Activated CD4-positive, alpha-beta memory T cell treated with anti-CD3 and anti-CD28 coated beads, Interleukin-2, amount 10 ng/mL, durations not matched to agents 7 days and 5 days (primary cell): Measurements from ENCODE around the gene DNAI2. TPM values are rescaled to one million over a fixed set of nuclear protein-coding genes. Genes with fewer than 3 reads are reported as not detected.

ENCODE experiments used
- CTCF ChIA-PET: fragments of 350-600 bp; sonication (Branson Sonifier 250); formaldehyde crosslinking; loops from one replicate; lab custom pipeline; 2021; ENCODE audit warnings: antibody characterized with exemption, inconsistent platforms; lab: Charles Lee
- POLR2A ChIA-PET: fragments of 350-600 bp; sonication (Branson Sonifier 250); formaldehyde crosslinking; loops from one replicate; lab custom pipeline; 2021; ENCODE audit warnings: antibody characterized with exemption; lab: Charles Lee
- DNase-seq: peaks from one replicate; pipeline ENCODE4 v3.0.0-alpha.2; 2020
- H3K27ac Mint-ChIP-seq: one replicate; pipeline ENCODE4 v1.8.0; 2021; ENCODE audit warnings: mild to moderate bottlenecking, mixed read lengths
- H3K27me3 Mint-ChIP-seq: one replicate; pipeline ENCODE4 v1.8.0; 2021; ENCODE audit warnings: mixed read lengths
- H3K36me3 Mint-ChIP-seq: one replicate; pipeline ENCODE4 v1.8.0; 2021; ENCODE audit warnings: low read depth, mixed read lengths
- H3K4me1 Mint-ChIP-seq: one replicate; pipeline ENCODE4 v1.8.0; 2021; ENCODE audit warnings: mixed read lengths
- H3K4me3 Mint-ChIP-seq: one replicate; pipeline ENCODE4 v1.8.0; 2021; ENCODE audit warnings: mild to moderate bottlenecking, mixed read lengths
- H3K9me3 Mint-ChIP-seq: one replicate; pipeline ENCODE4 v1.8.0; 2021; ENCODE audit warnings: mixed read lengths
- total RNA-seq, 2 experiments: library from RNA; stranded (reverse); gene quantifications; one replicate each; pipeline ENCODE4 v1.2.3, GENCODE V29; 2021

DNAI2 gene
- 1 to 10 TPM; 2.5 to 3.1 TPM for total RNA-seq

GRCh38 chr17:74274060-74274708, at the start of gene DNAI2:
Gene DNAI2, plus strand, starts transcription at chr17:74274234. Its CDS starts 7,584 bp downstream, at chr17:74281818.
- Mint-ChIP-seq H3K27ac (peak within 1 kb of the TSS; percentile 70), H3K4me1 (peaks cover 50% of the 10 kb centered on the region), H3K27me3 (no peaks in the 10 kb centered on the region), H3K4me3 (peak within 1 kb of the TSS; percentile 69), H3K9me3 (no peaks in the 10 kb centered on the region), H3K36me3 (no peaks in the 10 kb centered on the region)
- POLR2A ChIA-PET, result interaction anchor here (1.2 to 1.9 kb wide), 2 partner anchors 9 to 25 kb away, joined by 3 to 11 read pairs; no protein-coding TSS in a partner anchor
- peak; percentile 44 for DNase-seq
- CTCF ChIA-PET, result interaction anchor here (0.8 to 1.2 kb wide), 3 partner anchors 11 to 61 kb away, joined by 3 read pairs; partner anchors contain the start of gene TTYH2

- peaks cover 34% of the 10 kb centered on the region for H3K36me3 Mint-ChIP-seq
- no peak overlapping the region for H3K4me3 Mint-ChIP-seq
- ChIA-PET CTCF (interaction anchor here (0.8 kb wide), 1 partner anchor 12 kb away, joined by 3 read pairs; the partner anchor contains the start of gene TTYH2), POLR2A (no interaction called here)
- no peaks in the 10 kb centered on the region for H3K27me3 Mint-ChIP-seq
- H3K27ac Mint-ChIP-seq, result no peak overlapping the region
- H3K9me3 Mint-ChIP-seq, result no peaks in the 10 kb centered on the region
- DNase-seq, result no peak
- H3K4me1 Mint-ChIP-seq, result peaks cover 9% of the 10 kb centered on the region
Measured at GRCh38 chr17:74224959-74225725, 48.9 kb upstream of the DNAI2 start.

- POLR2A ChIA-PET, result interaction anchor here (1.2 kb wide), 1 partner anchor 36 kb away, joined by 3 read pairs; no protein-coding TSS in a partner anchor
- DNase-seq, result no peak
- Mint-ChIP-seq H3K4me1 (peaks cover 9% of the 10 kb centered on the region), H3K27me3 (no peaks in the 10 kb centered on the region), H3K36me3 (peaks cover 34% of the 10 kb centered on the region), H3K4me3 (no peak overlapping the region), H3K27ac (peak overlapping the region; percentile 4), H3K9me3 (no peaks in the 10 kb centered on the region)
- CTCF ChIA-PET, result no interaction called here
Measured at GRCh38 chr17:74226252-74226651, 47.8 kb upstream of the DNAI2 start.

- H3K36me3 Mint-ChIP-seq, result peaks cover 33% of the 10 kb centered on the region
- ChIA-PET CTCF (no interaction called here), POLR2A (no interaction called here)
- no peaks in the 10 kb centered on the region for H3K9me3 Mint-ChIP-seq
- H3K4me3 Mint-ChIP-seq, result no peak overlapping the region
- peaks cover 9% of the 10 kb centered on the region for H3K4me1 Mint-ChIP-seq
- no peak overlapping the region for H3K27ac Mint-ChIP-seq
- no peaks in the 10 kb centered on the region for H3K27me3 Mint-ChIP-seq
- no peak for DNase-seq
Measured at GRCh38 chr17:74227271-74228080, 46.6 kb upstream of the DNAI2 start.

GRCh38 chr17:74228306-74228978, 45.6 kb upstream of the DNAI2 start:
- Mint-ChIP-seq H3K9me3 (no peaks in the 10 kb centered on the region), H3K4me3 (no peak overlapping the region), H3K27ac (no peak overlapping the region), H3K27me3 (no peaks in the 10 kb centered on the region), H3K36me3 (peaks cover 32% of the 10 kb centered on the region), H3K4me1 (peaks cover 9% of the 10 kb centered on the region)
- ChIA-PET POLR2A (interaction anchor here (0.7 kb wide), 1 partner anchor 9 kb away, joined by 3 read pairs; no protein-coding TSS in a partner anchor), CTCF (no interaction called here)
- DNase-seq, result no peak

GRCh38 chr17:74230896-74231295, 43.1 kb upstream of the DNAI2 start:
- Mint-ChIP-seq H3K4me1 (peaks cover 4% of the 10 kb centered on the region), H3K27me3 (no peaks in the 10 kb centered on the region), H3K9me3 (no peaks in the 10 kb centered on the region), H3K36me3 (peaks cover 17% of the 10 kb centered on the region), H3K4me3 (no peak overlapping the region), H3K27ac (no peak overlapping the region)
- POLR2A ChIA-PET, result no interaction called here
- no peak for DNase-seq
- CTCF ChIA-PET, result interaction anchor here (0.9 to 1.5 kb wide), 2 partner anchors 31 to 137 kb away, joined by 3 to 5 read pairs; no protein-coding TSS in a partner anchor

- no peaks in the 10 kb centered on the region for H3K27me3 Mint-ChIP-seq
- H3K27ac Mint-ChIP-seq, result no peak overlapping the region
- no peaks in the 10 kb centered on the region for H3K4me1 Mint-ChIP-seq
- peaks cover 9% of the 10 kb centered on the region for H3K36me3 Mint-ChIP-seq
- ChIA-PET POLR2A (no interaction called here), CTCF (no interaction called here)
- DNase-seq, result no peak
- H3K4me3 Mint-ChIP-seq, result no peak overlapping the region
- no peaks in the 10 kb centered on the region for H3K9me3 Mint-ChIP-seq
Measured at GRCh38 chr17:74231928-74232907, 41.8 kb upstream of the DNAI2 start.

- H3K27ac Mint-ChIP-seq, result no peak overlapping the region
- peaks cover 6% of the 10 kb centered on the region for H3K36me3 Mint-ChIP-seq
- no peaks in the 10 kb centered on the region for H3K27me3 Mint-ChIP-seq
- ChIA-PET CTCF (no interaction called here), POLR2A (no interaction called here)
- DNase-seq, result no peak
- no peaks in the 10 kb centered on the region for H3K4me1 Mint-ChIP-seq
- H3K9me3 Mint-ChIP-seq, result no peaks in the 10 kb centered on the region
- H3K4me3 Mint-ChIP-seq, result no peak overlapping the region
Measured at GRCh38 chr17:74233937-74234336, 40.1 kb upstream of the DNAI2 start.

- Mint-ChIP-seq H3K9me3 (no peaks in the 10 kb centered on the region), H3K27me3 (no peaks in the 10 kb centered on the region), H3K4me3 (no peak overlapping the region), H3K27ac (no peak overlapping the region), H3K4me1 (no peaks in the 10 kb centered on the region), H3K36me3 (peaks cover 6% of the 10 kb centered on the region)
- no peak for DNase-seq
- POLR2A ChIA-PET, result no interaction called here
- CTCF ChIA-PET, result no interaction called here
Measured at GRCh38 chr17:74234486-74234885, 39.5 kb upstream of the DNAI2 start.

GRCh38 chr17:74235040-74235581, 38.9 kb upstream of the DNAI2 start:
- Mint-ChIP-seq H3K27ac (no peak overlapping the region), H3K9me3 (no peaks in the 10 kb centered on the region), H3K27me3 (no peaks in the 10 kb centered on the region), H3K4me1 (no peaks in the 10 kb centered on the region), H3K4me3 (no peak overlapping the region), H3K36me3 (peaks cover 6% of the 10 kb centered on the region)
- DNase-seq, result no peak
- CTCF ChIA-PET, result no interaction called here
- POLR2A ChIA-PET, result no interaction called here

- Mint-ChIP-seq H3K9me3 (no peaks in the 10 kb centered on the region), H3K4me1 (no peaks in the 10 kb centered on the region), H3K27ac (no peak overlapping the region), H3K4me3 (no peak overlapping the region), H3K27me3 (no peaks in the 10 kb centered on the region), H3K36me3 (peaks cover 6% of the 10 kb centered on the region)
- CTCF ChIA-PET, result no interaction called here
- DNase-seq, result no peak
- POLR2A ChIA-PET, result no interaction called here
Measured at GRCh38 chr17:74235911-74236371, 38.1 kb upstream of the DNAI2 start.
